IPS-NIHi7 (cell line): ENCODE data around the gene FAM53B.

Source experiments
- DNase-seq: peaks from one replicate; pipeline ENCODE4 v3.0.0; 2012; ENCODE audit warnings: mixed read lengths; ENCODE audit errors: extremely low spot score

The FAM53B gene

DNA sequence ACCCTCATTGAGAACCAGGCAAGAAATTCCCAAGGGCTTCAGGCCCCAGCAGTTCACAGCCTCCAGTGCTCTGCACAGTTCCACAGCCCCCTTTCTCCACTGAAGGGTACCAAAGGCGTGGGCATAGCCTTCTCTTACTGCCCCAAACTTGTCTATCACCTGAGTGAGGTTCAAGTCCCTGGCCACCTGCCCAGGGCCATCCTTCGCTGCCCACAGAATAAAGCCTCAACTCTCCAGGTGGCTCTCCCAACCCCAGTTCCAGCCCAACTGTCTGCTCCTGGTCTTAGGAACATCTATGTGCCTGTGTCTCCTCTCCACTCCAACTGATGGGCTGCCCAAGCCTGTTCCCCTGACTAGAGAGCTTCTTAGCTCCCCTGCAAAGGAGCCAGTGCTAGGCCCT, 79.1 kb downstream of the FAM53B start:
- no peak for DNase-seq

DNA sequence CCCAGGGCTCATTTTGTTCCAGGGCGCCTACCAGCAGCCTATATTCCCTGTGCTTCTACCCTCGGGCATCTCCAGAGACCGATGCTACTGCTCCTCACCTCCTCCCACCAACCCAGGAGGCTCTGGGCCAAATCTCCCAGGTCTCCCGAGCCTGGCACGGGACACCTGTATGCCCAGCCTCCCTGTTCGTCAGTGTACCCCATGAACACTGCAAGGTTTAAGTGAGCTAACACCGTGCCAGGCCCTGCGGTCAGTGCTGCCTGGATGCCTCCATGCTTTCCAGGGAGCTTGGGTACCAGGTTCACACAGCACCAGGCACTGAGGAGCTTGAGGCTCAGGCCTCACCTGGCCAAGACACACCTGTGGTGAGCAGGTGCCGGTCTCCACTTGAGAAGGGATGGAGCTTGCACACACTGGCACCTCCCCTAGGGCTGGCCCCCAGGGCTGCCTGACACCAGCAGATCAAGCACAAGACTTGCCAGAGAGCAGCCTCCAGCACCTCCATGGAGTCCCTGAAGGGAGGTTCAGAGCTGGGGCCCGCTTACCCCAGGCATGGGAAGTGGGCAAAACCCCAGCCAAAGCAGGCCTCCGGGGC, 80.3 kb downstream of the FAM53B start:
- no peak for DNase-seq

DNA sequence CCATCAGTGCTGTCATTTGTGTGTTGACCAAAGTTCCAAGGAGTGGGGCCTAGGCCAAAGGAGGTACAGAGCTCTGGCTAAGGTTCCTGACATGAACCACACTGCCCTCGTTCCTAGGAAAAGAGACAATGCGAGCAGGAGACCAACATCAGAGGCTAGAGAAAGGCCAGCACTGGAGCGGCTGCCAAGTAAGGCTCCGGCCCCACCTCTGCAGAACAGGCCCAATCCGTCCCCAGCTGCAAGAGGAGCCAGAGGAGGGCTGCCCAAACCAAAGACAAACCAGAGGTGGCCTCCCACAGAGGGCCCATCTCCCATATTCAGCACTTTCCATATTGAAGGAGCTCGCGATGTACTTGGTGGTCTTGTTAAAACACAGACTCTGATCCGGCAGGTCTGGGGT, 81.0 kb downstream of the FAM53B start:
- no peak for DNase-seq

DNA sequence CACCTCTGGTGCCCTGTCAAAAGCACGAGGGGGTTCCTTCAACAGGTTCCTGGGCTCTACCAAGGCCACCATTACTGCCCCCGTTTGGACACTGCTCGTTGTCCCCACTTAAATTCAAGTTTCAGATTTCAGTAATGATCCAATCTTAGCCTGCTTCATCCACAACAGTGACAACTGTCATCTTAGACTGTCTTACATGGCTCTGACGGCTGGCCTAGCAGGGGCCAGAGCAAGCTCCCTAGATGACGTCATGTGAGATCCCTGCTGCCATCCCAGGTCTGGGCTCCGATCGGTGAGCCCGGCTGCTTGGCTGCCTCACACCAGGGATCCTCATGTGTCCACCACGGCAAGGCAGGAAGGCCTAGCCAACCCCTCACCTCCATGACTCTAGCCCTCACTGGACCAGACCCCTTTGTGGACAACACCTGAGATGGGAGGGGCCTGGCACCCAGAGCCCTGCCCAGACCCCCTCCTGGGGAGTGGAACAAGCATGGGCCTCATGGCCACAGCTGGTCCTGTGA, 82.5 kb downstream of the FAM53B start:
- no peak for DNase-seq

DNA sequence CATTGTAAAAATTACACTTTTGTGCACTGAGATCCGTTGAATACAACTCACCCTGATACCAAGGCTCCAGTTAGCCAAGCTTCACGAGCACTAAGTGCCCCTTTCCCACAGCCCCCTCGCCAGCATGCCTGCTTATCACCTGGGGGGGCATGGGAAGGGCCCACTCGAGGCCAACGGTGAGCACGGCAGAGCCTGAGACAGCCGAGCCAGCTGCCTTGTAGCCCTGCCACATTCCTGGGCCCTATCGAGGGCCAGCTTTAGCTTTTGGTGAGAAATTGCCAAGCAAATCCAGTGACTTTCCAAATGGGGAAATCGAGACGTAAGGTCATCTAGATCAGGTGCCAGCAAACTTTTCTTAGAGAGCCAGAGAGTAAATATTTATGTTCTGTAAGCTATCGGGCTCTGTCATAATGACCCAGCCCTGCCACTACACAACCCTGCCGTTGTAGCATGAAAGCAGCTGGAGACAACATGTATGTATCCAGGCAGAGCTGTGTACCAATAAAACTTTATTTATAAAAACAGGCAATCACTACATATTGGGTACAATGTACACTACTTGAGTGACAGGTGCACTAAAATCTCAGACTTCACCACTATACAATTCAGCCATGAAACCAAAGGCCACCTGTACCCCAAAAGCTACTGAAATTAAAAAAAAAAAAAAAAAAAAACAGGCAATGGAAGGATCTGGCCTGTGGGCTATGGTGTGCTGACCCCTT, 83.6 kb downstream of the FAM53B start:
- DNase-seq: no peak

DNA sequence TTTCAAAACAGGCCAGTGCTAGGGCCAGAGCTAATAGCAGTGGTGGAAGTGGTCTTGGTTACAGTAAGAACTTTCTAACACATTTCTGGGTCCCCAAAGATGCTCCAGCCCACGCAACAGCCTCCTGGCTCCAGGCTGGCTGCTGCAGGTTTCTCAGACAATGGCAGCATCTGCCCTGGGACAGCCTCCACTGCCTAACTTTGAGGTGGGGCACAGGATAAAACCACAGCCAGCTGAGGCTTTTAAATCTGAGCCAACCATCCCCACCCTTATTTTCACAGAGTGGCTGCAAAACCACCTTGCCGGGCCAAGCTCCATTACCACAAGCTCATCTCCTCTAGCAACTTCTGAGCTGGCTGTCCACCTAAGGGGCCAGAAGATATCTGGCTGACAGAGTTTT, 84.8 kb downstream of the FAM53B start:
- no peak for DNase-seq

DNA sequence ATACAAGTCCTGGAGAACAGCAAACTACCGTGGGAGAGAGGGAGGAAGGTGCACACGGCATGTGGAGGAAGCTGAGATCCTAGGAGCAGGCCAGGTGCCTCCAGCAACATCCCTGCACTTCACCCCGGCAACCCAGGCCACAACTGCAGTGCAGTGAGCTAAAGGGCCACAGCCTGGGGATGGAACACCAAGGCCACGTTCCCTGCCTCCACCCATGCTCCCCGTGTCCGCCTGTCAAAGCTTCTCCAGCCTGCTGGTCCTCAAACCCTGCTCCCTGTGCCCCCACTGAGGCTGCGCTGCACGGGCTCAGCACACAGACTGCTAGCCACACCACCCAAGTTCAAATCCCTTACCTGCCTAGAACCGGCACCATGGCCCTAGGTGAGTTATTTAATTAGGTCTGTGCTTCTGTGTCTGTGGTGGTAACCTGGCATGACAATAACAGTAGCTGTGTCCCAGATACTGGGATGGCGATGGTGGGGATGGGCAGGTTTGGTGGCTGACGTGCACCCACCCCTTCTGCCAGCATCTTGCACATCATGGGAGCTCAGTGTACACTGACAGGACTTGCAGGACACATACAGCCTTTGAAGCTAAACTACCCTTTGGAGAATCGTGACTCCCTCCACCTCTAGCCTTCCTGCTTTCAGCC, 85.5 kb downstream of the FAM53B start:
- DNase-seq: no peak

DNA sequence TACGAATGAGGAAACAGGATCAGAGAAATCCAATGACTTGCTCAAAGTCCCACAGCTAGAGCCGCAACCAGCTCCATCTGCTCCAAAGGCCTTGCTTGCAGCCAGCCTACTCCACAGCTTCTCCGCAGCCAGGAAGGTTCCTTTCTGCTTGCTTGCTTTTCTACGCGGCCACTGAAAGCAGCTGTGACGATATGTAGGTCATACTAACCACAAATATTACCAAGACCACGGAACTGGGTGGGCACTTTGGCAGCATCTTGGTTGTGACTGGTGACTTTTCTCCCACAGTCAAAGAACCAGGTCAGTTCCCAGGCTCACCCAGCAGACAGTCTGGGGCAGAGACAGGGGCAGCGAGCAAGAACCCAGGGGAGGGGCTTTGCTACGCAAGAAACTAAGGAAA, 86.4 kb downstream of the FAM53B start:
- DNase-seq: no peak

DNA sequence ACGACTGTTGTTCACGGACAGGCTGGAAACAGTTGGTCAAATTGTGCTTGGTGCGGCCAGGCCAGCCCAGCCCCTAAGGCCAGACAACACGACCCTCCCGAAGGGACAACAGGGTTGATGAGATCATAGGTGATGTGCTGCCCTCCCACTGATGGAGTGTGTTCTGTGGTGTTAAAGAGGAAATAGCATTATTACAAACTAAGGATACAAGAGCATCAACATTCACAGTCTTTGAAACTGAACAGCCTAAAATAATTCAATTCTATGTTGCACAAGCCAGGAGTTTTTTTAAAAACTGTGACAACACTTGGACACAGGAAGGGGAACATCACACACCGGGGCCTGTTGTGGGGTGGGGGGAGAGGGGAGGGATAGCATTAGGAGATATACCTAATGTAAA, 87.6 kb downstream of the FAM53B start:
- DNase-seq: no peak

DNA sequence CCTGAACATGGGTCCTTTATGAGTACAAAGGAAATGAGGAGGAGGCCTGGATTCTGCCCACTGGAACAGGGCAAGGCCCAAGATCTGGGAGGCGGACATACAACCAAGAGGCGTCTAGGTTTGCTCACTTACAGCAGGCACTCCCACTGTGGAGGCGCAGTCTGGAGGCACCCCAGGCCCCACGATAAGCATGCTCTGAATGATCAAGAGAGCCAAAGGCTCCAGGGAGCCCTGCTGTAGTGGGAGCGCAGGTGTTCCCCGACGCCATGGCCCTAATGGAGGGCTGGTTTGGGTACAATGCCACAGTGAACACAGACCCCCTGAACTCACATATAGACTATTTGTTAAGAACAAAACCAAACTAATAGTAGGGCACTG, 88.1 kb downstream of the FAM53B start:
- no peak for DNase-seq

DNA sequence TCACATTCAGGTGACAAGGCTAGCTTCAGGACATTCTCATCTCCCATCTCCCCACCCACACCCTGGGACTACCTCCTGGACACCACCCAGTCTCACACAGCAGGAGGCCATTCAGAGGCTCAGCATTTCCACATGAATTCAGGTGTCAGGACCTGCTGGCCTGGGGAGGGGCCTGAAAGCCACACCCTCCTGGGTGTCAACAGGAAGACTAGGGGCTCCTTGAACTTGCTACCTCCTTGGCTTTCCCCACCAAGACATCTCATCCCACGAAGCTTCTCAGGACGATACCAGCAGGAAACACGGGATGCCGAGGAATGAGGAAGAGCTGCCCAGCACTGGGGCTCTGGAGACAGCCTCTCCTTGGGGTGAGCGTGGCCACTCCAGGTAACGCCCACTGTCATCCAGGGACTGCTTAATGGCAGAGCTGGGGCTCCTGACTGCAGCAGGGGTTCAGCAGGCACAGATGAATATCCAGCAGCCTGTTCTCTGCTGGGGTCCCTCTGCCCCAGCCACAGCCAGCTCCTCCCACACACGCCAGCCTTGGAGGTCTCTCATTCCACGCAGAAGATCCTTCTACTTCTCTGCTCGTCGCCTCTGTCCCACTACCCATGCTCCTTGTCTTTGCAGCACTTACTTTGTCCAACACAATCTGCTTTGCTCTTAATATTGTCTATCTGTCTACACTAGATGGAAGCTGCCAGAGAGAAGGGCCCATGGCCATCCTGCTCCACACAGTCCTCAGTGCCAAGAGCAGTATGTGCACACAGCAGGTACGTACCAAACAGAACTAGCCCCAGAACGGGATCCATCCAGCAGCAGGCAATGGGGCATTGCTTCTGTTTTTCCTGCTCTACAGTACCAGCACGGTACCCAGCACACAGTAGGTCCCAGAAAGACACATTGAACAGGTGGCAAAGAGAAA, 88.7 kb downstream of the FAM53B start:
- DNase-seq: no peak

DNA sequence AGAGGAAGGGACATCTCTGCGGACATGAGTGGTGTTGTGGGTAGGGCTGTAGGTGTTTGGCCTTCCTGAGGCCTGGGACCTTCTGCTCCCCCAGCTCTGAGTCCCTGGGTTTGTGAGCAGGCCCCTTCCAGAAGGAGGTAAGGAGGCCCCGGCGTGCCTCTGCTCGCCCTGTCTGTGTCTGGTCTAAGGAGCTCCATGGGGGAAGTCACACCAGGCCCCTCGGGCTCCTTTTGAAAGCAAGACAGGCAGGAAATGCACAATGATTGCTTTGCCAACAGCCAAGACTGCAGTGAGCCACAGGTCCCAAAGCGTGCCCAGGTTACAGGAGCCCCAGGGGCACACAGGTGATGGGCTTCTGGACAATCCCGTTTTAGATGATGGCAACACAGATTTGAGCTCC, 89.5 kb downstream of the FAM53B start:
- no peak for DNase-seq

DNA sequence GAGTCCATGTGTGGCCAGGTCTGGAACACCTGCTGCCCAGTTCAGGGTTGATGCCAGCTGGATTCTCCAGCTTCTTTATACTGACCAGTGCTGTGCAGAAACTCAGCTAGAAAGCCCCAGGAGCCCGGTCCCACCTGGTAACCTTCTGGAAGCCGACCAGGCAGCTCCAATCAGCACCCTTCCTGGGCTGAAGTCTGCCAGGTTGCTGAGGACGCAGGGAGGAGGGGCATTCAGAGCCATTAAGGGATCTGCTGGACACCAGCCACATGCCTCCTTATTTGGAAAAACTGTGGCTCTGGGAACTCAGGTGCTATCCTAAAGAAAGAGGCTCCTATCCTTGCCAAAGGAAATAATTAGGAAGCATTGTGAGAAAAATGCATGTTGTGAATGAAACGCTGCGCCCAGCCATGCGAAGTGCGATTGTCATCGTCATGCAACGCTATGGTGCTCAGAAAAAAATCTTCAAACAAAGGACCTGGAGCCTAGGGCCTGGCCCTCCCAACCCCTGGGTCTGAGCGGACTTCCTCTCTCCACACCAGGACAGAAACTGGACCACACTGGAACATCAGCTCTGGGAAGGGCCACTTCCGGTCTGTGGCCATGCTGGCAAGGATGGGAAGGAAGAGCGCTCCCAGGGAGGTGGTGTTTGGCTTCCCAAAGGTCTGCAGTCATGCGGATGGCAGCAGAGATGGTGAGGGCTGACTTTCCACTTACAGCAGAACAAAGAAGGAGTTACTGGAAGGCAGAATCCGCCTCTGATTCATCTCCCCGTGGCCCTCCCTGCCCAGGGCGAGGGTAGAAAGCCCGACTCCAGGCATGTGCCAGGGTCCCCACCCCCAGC, 90.1 kb downstream of the FAM53B start:
- DNase-seq: no peak

DNA sequence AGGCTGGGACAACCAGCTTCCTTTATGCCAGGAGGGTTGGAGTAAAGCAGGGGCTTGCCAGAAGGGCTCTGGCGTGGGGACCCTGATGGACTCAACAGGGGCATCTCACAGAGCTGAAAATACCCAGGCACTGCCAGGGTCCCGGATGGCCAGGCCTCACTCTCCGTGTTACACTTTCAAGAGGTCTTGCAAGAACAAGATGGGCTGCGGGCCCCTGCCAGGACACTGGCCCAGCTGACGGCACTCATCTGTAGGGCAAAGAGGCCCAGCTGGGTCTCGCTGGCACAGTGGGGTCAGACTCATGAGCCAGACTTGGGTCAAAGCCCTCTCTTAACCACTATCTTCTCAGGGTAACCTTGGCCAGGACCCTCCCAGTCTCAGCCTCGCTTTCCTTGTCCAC, 90.9 kb downstream of the FAM53B start:
- no peak for DNase-seq

DNA sequence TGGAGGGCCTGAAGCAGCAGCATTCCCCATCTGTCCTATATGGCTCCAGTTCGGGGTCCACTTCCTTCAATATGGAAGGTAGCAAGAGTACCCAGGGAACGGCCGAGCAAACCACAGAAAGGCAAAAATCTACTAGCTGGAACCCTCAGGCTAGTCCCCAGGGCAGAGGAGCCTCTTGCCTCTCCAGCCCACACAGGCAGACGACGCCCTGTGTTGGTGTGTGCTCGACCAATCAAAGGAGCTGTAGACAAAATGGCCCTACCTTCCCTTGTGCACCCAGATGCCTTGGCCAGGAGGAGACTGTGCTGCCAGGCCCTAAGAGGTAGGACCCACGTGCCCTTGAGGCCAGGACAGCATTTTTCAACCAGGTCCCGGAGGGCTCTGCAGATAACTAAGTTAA, 91.5 kb downstream of the FAM53B start:
- DNase-seq: no peak

DNA sequence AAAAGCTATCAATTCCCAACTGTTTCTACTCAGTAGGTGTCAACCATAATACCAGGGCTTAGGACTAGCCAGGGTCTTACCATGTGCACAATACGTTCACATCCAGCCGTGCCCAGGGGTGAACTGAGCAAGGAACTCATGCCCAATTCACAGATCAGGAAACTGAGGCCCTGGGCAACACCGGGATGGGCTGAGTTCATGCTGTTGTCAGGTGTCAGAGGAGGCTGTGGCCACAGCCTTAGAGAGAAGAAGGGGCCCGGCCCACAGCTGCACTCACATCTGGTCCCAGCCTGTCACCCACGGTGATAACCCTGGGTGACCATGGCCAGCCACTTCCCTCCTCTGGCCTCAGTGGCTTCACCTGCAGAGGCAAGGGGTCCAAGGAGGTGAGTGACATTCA, 92.0 kb downstream of the FAM53B start:
- no peak for DNase-seq

DNA sequence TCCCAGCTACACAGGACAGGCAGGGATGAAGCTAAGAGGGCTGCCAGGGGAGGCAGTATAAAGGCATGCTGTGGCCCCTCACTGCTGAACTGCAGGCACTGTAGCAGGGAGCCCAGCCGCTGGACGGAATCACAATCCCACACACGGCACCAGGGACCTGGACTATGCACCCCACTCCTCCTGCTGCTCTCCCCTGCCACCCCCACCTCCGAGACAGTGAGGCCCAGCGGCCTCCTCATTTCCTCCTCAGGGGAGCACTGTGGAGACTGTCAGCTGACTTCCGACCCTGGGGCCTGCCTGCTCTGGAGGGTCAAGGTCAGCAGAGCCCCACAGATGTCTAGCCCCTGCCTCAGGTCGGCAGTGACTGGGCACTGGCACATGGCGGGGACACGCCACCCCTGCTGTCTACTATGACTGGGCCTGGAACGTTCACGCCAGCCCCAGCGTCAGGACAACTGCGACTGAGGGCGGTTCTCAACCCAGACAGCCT, 92.7 kb downstream of the FAM53B start:
- DNase-seq: no peak

DNA sequence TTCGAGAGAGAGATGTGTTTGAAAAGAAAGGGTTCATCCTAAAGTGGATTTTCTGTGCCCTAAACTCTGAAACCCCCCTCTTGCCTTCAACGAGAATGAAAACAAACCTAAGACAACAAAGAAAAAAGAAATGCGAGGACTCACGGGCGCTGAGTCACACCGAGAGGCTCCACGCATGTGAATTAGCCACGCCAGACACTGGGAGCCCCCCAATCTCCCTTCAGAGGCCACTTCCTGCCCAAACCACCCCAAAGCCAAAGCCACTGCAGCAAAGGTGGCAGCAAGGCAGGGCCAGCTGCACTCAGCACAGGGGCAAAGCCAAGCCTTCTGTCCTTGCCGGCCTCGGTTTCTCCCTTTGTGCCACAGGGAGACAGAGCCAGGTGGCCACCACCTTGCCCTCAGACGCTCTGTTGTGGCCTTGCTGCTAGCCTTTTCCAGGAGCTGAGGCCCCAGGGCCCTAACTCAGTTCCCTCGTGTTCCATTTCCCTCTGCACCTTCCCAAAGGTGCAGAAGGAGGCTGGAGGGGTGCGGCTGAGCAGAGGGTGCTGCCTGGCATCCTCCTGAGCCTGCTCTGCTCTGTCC, 93.3 kb downstream of the FAM53B start:
- DNase-seq: peak; percentile 53

DNA sequence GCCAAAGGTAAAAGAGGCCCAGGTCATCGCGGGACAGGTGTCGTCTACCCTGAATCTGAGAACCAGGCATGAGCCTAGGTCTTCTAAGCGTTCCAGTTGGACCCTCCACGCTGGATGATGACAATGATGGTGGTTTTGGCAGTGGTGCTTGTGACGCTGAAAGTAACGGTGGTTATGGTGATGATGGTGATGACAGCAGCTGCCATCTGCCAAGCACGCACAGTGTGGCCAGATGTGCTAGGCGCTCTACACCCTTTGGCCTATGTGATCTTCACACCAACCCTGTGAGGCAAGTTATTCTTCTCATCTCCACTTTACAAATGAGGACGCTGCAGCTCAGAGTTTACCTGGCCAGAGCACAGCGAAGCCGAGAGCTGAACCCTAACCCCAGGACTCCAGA, 93.9 kb downstream of the FAM53B start:
- DNase-seq: no peak

DNA sequence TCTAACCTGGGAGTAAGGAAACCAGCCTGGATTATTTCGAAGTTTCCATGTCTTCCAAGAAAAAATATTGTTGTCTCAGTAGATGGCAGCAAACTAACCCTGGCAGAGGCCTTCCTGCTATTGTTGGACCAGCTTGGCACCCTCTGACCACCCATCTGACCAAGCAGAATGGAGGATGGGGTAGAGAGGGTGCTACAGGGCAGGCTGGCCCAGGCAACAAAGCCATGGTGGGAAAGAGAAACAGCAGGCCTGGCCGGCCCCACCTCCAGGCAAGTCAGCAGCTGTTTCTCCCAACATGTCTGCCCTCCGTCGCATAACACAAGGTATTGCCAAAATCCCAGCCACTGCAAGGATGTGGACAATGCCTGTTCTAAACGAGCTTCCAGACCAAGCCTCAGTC, 95.0 kb downstream of the FAM53B start:
- no peak for DNase-seq

DNA sequence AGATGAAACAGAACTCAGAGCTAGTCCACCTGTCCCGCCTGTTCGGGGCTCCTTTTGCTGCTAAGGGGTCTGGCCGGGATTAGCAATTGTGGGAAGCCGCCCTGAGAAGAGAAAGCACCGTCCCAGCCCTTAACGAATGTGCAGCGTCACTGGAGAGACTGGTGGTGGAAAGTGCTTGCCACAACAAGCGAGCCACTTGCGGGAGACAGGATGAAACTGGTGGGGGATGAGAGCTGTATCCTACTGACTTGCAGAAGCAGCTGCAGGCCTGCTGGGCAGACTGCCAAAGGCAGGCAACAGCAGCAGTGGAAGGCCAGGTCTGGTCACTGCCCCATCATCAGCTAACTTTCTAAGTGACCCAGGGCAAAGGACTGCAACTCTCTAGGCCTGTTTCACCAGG, 95.4 kb downstream of the FAM53B start:
- no peak for DNase-seq
